ENCODE results near the gene DNAJB11. TPM values are rescaled to one million over a fixed set of nuclear protein-coding genes. Genes with fewer than 3 reads are reported as not detected.
"Not testable (repeated sequence)": the region's sequence is repeated elsewhere in the genome, so short reads cannot be mapped to it uniquely, and the experiment has no call there.

Gene DNAJB11
- polyA plus RNA-seq, 3 donors from 2014 or later: 61.3 to 89.6 (median 81.0) TPM

DNA sequence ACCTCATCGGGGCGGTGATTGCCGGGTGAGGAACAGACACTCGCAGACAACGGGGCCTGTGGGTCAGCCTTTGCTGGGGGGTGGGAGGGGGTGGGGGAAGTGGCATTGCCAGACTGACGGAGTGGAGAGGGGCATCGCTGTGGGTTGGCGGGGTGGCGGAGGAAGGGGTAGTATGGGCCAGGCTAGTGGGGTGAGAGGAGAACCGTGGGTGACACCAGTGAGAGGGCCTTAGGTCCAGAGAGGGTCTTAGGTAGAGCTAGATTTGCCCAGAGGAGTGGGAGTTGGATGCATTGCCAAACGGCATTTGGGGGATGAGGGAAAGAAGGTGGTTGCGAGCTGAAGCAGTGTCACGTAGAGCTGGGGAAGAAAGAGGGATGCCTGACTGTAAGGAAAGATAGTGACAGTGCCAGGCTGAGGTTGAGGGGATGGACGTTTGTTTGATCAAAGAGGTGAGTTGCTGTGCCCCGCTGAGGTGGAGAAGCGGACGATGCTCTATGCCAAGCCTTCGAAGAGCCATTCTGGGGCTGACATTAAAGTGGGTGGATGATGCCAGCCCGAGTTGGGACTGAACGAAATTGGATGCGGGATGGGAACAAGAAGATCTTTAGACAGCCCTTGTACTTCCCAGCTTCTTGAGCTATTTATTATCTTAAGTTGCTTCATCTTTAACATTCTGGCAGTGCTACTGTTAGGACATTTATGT, 572 bp downstream of the DNAJB11 start:
- DNase-seq: no peak
- Mint-ChIP-seq H3K36me3 (peaks cover 12 to 26% (median 22%) of the 10 kb centered on the region in 3 donors), H3K9me3 (no peaks in the 10 kb centered on the region), H3K4me1 (peaks cover 65 to 83% of the 10 kb centered on the region in 2 donors), H3K27ac (peak overlapping the region; percentile 87 to 98 (median 96)), H3K4me3 (peak overlapping the region; percentile 83 to 98 (median 94)), H3K27me3 (ENCODE audit: low read depth in 3 of 3) (peaks cover 11 to 22% (median 16%) of the 10 kb centered on the region in 3 donors)

- DNase-seq: no peak
- peak overlapping the region; percentile 83 to 98 (median 94) for H3K4me3 Mint-ChIP-seq
- peak overlapping the region; percentile 87 to 98 (median 96) for H3K27ac Mint-ChIP-seq
- peaks cover 10 to 20% (median 10%) of the 10 kb centered on the region in 3 donors for H3K27me3 Mint-ChIP-seq (ENCODE audit: low read depth in 3 of 3)
- no peaks in the 10 kb centered on the region for H3K9me3 Mint-ChIP-seq
- H3K36me3 Mint-ChIP-seq: peaks cover 13 to 31% (median 22%) of the 10 kb centered on the region in 3 donors
- peaks cover 60 to 83% of the 10 kb centered on the region in 2 donors for H3K4me1 Mint-ChIP-seq
Observed at GRCh38 chr3:186571644-186572013, 1.1 kb downstream of the DNAJB11 start.

GRCh38 chr3:186577521-186577920, 7.0 kb downstream of the DNAJB11 start:
- Mint-ChIP-seq H3K4me3 (no peak overlapping the region), H3K4me1 (peaks cover 15 to 58% of the 10 kb centered on the region in 2 donors), H3K9me3 (no peaks in the 10 kb centered on the region), H3K36me3 (peaks cover 33 to 53% (median 42%) of the 10 kb centered on the region in 3 donors), H3K27ac (no peak overlapping the region), H3K27me3 (ENCODE audit: low read depth in 3 of 3) (peaks cover 0 to 3% (median 2%) of the 10 kb centered on the region in 3 donors)
- no peak for DNase-seq

- DNase-seq: no peak
- Mint-ChIP-seq H3K36me3 (peaks cover 38 to 59% (median 46%) of the 10 kb centered on the region in 3 donors), H3K4me1 (peaks cover 1 to 32% of the 10 kb centered on the region in 2 donors), H3K4me3 (no peak overlapping the region), H3K27me3 (ENCODE audit: low read depth in 3 of 3) (no peaks in the 10 kb centered on the region), H3K9me3 (no peaks in the 10 kb centered on the region), H3K27ac (no peak overlapping the region)
Observed at GRCh38 chr3:186580785-186581184, 10.3 kb downstream of the DNAJB11 start.

- DNase-seq: no peak
- H3K4me1 Mint-ChIP-seq: peaks cover 1 to 22% of the 10 kb centered on the region in 2 donors
- H3K27me3 Mint-ChIP-seq (ENCODE audit: low read depth in 3 of 3): peaks cover 0 to 3% (median 0%) of the 10 kb centered on the region in 3 donors
- H3K27ac Mint-ChIP-seq: no peak overlapping the region
- peaks cover 35 to 52% (median 45%) of the 10 kb centered on the region in 3 donors for H3K36me3 Mint-ChIP-seq
- H3K9me3 Mint-ChIP-seq: no peaks in the 10 kb centered on the region
- no peak overlapping the region for H3K4me3 Mint-ChIP-seq
Observed at GRCh38 chr3:186582541-186582940, 12.0 kb downstream of the DNAJB11 start.

DNA sequence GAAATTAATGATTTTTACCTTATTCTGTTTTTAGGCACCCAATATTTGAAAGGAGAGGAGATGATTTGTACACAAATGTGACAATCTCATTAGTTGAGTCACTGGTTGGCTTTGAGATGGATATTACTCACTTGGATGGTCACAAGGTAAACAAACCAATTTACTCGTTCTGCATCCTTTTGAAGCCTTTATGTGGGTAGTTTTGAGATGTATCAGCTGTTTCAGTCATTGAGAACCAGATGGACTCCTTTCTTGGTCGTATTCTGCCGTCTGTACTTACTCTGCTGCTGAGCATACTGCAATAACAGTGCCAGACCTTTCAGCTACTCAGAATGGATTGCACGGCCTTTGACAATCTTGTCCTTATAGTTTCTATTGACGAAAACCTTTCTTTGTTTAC, 13.3 kb downstream of the DNAJB11 start:
- H3K4me3 Mint-ChIP-seq: no peak overlapping the region
- peaks cover 0 to 9% of the 10 kb centered on the region in 2 donors for H3K4me1 Mint-ChIP-seq
- peaks cover 0 to 3% (median 0%) of the 10 kb centered on the region in 3 donors for H3K27me3 Mint-ChIP-seq (ENCODE audit: low read depth in 3 of 3)
- no peak overlapping the region for H3K27ac Mint-ChIP-seq
- H3K9me3 Mint-ChIP-seq: no peaks in the 10 kb centered on the region
- DNase-seq: no peak
- peaks cover 35 to 48% (median 41%) of the 10 kb centered on the region in 3 donors for H3K36me3 Mint-ChIP-seq

- H3K27me3 Mint-ChIP-seq (ENCODE audit: low read depth in 3 of 3); H3K9me3 Mint-ChIP-seq; H3K4me3 Mint-ChIP-seq; DNase-seq; H3K4me1 Mint-ChIP-seq; H3K27ac Mint-ChIP-seq: not testable (repeated sequence)
- peaks cover 22 to 44% (median 32%) of the 10 kb centered on the region in 3 donors for H3K36me3 Mint-ChIP-seq
Observed at GRCh38 chr3:186586245-186586644, 15.7 kb downstream of the DNAJB11 start.

- Mint-ChIP-seq H3K36me3 (peaks cover 17 to 35% (median 24%) of the 10 kb centered on the region in 3 donors), H3K9me3 (no peaks in the 10 kb centered on the region), H3K27ac (no peak overlapping the region), H3K4me1 (no peaks in the 10 kb centered on the region), H3K4me3 (no peak overlapping the region), H3K27me3 (ENCODE audit: low read depth in 3 of 3) (peaks cover 0 to 3% (median 0%) of the 10 kb centered on the region in 3 donors)
- DNase-seq: no peak
Observed at GRCh38 chr3:186587183-186587582, 16.7 kb downstream of the DNAJB11 start.

DNA sequence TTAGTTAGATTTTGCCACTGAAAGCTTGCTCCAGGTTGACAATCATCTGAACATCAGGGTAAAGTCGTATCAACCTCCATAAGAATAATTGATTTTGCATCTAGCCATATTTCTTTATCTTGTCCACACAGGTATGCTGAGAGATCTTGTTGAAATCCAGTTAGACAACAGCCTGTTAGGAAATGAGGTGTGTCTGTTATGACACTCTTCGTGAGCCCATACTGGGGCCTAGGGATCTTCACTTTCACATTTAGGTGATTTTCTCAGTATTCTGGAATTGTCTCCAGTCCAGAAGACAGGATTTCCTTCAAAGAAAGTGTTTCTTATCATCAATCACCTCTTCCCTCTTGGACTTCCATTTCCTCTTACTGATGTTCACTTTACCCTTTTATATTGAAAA, 18.1 kb downstream of the DNAJB11 start:
- H3K27me3 Mint-ChIP-seq (ENCODE audit: low read depth in 3 of 3): peaks cover 0 to 3% (median 0%) of the 10 kb centered on the region in 3 donors
- H3K27ac Mint-ChIP-seq: no peak overlapping the region
- H3K4me3 Mint-ChIP-seq: no peak overlapping the region
- no peaks in the 10 kb centered on the region for H3K9me3 Mint-ChIP-seq
- H3K4me1 Mint-ChIP-seq: no peaks in the 10 kb centered on the region
- peaks cover 12 to 21% (median 12%) of the 10 kb centered on the region in 3 donors for H3K36me3 Mint-ChIP-seq
- no peak for DNase-seq

- Mint-ChIP-seq H3K27me3 (ENCODE audit: low read depth in 3 of 3) (peaks cover 0 to 3% (median 1%) of the 10 kb centered on the region in 3 donors), H3K27ac (no peak overlapping the region), H3K4me3 (no peak overlapping the region), H3K9me3 (no peaks in the 10 kb centered on the region), H3K4me1 (no peaks in the 10 kb centered on the region), H3K36me3 (peaks cover 7 to 18% (median 9%) of the 10 kb centered on the region in 3 donors)
- DNase-seq: no peak
Observed at GRCh38 chr3:186589121-186589520, 18.6 kb downstream of the DNAJB11 start.

GRCh38 chr3:186589856-186590579, 19.5 kb downstream of the DNAJB11 start:
- peak overlapping the region in 1 of 6 donors; percentile 17 for H3K27ac Mint-ChIP-seq

GRCh38 chr3:186590580-186591295, 20.2 kb downstream of the DNAJB11 start:
- Mint-ChIP-seq H3K9me3 (no peaks in the 10 kb centered on the region), H3K27me3 (ENCODE audit: low read depth in 3 of 3) (peaks cover 0 to 3% (median 1%) of the 10 kb centered on the region in 3 donors), H3K4me3 (no peak overlapping the region), H3K36me3 (peaks cover 0 to 4% (median 0%) of the 10 kb centered on the region in 3 donors), H3K4me1 (no peaks in the 10 kb centered on the region), H3K27ac (no peak overlapping the region)
- no peak for DNase-seq

More at GRCh38 chr3:186589856-186590579, 19.5 kb downstream of the DNAJB11 start:
- Mint-ChIP-seq H3K27me3 (ENCODE audit: low read depth in 3 of 3) (peaks cover 0 to 3% (median 1%) of the 10 kb centered on the region in 3 donors), H3K36me3 (peaks cover 0 to 10% (median 0%) of the 10 kb centered on the region in 3 donors), H3K4me3 (no peak overlapping the region), H3K9me3 (no peaks in the 10 kb centered on the region), H3K4me1 (no peaks in the 10 kb centered on the region)
- DNase-seq: no peak

- peaks cover 0 to 5% (median 3%) of the 10 kb centered on the region in 3 donors for H3K27me3 Mint-ChIP-seq (ENCODE audit: low read depth in 3 of 3)
- DNase-seq: no peak
- no peaks in the 10 kb centered on the region for H3K4me1 Mint-ChIP-seq
- H3K36me3 Mint-ChIP-seq: no peaks in the 10 kb centered on the region
- no peak overlapping the region for H3K27ac Mint-ChIP-seq
- no peaks in the 10 kb centered on the region for H3K9me3 Mint-ChIP-seq
- no peak overlapping the region for H3K4me3 Mint-ChIP-seq
Observed at GRCh38 chr3:186592682-186593081, 22.2 kb downstream of the DNAJB11 start.

Data from immature natural killer cell (primary cell).